ENCODE measurements around the gene TTC39C.
"Not testable (repeated sequence)": the region's sequence is repeated elsewhere in the genome, so short reads cannot be mapped to it uniquely, and the experiment has no call there.

TTC39C gene

DNA sequence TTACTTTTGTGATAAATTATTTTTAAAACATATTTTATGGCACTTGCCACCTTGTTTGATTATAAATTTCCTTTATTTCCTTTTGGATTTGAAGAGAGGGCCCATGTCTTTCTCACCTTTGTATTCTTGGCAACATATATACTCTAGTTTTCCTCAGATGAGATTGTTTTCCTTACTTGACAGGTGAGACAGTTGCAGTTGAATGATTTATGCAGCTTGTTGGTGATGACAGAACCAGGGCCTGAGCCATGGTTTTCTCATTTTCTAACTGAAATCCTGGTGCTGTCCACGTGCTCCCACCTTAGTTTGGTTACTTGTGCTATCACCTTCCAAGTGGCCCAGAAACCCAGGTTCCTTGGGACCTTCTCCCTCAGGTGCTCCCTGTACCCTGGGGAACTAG, 58.2 kb downstream of the TTC39C start:
- no peak overlapping the region for H3K4me3 ChIP-seq (ENCODE audit: low read length)
- no peak for DNase-seq (ENCODE audit: low read depth, low spot score)

DNA sequence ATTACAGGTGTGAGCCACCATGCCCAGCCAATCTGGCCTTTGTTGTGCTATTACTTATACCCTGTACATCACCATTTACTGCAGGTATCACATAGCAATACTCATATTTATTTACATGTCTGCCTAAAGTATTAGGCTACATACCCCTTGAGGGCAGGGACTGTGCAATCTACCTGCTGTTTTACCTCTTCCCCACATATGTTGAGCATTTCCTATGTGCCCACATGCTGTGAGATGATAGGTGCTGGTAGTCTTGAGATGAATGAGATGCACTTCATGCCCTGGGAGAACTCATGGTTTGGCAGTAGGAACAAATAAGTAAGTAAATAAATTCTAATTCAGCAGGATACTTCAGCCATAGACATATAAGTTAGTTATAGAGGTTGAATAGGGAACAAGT, 59.2 kb downstream of the TTC39C start:
- no peak overlapping the region for H3K4me3 ChIP-seq (ENCODE audit: low read length)
- no peak for DNase-seq (ENCODE audit: low read depth, low spot score)

DNA sequence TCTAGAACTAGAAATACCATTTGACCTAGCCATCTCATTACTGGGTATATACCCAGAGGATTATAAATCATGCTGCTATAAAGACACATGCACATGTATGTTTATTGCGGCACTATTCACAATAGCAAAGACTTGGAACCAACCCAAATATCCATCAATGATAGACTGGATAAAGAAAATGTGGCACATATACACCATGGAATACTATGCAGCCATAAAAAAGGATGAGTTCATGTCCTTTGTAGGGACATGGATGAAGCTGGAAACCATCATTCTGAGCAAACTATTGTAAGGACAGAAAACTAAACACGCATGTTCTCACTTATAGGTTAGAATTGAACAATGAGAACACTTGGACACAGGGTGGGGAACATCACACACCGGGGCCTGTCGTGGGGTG, 60.2 kb downstream of the TTC39C start:
- H3K4me3 ChIP-seq (ENCODE audit: low read length); DNase-seq (ENCODE audit: low read depth, low spot score): not testable (repeated sequence)

DNA sequence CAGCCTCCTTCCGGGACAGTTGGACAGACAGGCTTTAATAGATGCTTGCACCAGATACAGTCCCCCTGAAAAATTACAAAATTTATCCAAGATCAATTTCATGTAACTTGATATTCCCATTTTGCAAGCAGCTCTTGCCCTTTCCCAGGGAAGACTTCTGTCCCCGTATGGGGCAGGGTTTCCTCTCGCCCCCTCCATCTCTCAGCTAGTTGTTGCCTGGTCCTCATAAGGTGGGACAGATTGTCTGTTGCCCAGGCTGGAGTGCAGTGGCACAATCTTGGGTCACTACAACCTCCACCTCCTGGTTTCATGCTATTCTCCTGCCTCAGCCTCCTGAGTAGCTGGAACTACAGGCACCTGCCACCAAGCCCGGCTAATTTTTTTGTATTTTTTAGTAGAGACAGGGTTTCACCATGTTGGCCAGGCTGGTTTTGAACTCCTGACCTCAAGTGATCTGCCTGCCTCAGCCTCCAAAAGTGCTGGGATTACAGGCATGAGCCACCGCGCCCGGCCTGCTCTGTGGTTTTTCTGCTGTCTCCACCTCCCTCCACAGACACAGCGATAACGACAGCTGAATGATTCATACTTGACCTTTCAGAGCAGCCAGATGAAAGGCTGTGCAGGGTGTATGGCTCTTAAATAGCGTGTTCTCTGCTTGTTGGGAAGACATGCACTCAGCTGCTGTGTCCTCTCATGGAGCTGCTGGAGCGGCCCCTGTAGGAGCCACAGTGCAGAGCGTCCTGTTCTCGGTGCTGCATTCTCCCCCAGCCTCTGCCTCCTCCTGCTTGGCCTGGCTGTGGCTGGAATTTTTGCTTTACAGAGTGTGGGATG, 61.4 kb downstream of the TTC39C start:
- peak; percentile 37 for DNase-seq (ENCODE audit: low read depth, low spot score)
- no peak overlapping the region for H3K4me3 ChIP-seq (ENCODE audit: low read length)

DNA sequence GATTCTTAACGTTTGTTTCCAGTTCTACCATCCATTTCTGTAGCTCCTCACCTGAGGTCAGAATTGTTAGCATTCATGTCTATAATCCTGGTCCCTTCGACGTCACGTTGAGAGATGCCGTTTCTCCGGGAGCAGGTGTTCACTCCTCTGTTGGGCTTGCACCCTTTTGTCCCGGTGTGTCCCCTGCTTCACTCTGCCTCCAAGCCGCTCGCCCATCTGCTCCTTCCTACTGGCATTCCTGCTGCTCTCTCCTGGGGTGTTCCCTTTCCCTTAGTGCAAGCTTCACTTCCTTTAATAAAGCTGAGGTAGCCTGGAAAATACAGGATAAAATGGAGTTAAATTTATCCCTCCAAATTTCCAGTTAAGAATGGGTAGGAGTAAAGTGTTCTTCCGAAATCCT, 62.4 kb downstream of the TTC39C start:
- no peak overlapping the region for H3K4me3 ChIP-seq (ENCODE audit: low read length)
- no peak for DNase-seq (ENCODE audit: low read depth, low spot score)

DNA sequence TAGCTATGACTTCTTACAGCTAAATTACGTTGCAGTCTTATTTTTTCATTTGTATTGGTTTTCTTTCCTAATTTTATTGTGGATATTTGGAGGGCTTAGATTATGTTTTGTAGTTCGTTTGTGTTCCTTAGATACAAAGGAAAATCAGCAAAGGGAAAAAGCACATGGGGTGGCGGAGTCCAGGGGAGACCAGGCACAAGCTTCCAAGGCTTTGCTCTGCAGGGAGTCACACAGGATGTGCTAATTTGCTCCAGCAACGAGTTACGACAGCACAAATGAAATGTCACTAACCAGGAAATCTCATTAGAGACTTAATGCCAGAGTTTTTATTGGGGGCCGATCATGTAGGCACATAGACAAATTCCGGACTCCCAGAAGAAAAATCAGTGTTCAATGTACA, 63.8 kb downstream of the TTC39C start:
- no peak overlapping the region for H3K4me3 ChIP-seq (ENCODE audit: low read length)
- DNase-seq (ENCODE audit: low read depth, low spot score), result no peak

DNA sequence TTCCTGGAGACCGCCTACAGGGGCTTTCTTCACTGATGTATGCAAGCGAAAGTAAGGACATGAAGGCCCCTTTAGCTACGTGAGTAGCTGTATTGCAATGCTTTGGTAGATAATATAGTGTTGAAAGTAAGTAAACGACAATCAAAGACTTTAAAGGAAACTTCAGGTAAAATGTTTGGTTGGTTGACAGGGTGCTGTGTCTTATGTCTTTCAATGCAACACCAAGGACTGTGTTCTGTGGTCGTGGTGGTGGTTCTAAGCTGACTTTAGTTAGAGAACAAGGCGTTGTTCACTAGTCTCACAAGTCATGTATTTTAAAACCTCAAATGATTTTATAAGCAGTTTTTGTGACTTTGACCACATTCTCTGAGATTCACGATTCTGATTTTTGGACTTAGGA, 66.3 kb downstream of the TTC39C start:
- DNase-seq (ENCODE audit: low read depth, low spot score), result no peak
- no peak overlapping the region for H3K4me3 ChIP-seq (ENCODE audit: low read length)

DNA sequence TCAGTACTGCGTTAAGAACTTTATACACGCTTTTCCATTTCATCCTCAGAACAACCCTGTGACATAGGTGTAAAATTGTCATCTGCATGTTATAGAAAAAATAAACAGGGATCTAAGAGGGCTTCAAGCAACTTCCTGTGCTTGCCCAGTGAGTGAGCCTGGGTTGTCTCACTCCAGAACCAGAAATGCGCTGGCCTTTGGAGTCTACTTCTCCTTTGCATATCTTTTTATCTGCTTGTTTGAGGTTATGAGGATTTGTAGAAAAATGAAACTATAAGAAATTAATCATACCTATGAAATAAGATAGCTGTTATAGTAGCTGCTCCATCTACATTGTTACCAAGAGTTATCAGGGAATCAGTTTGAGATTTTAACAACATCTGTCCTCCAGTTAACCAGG, 69.0 kb downstream of the TTC39C start:
- H3K4me3 ChIP-seq (ENCODE audit: low read length), result no peak overlapping the region
- DNase-seq (ENCODE audit: low read depth, low spot score), result no peak

DNA sequence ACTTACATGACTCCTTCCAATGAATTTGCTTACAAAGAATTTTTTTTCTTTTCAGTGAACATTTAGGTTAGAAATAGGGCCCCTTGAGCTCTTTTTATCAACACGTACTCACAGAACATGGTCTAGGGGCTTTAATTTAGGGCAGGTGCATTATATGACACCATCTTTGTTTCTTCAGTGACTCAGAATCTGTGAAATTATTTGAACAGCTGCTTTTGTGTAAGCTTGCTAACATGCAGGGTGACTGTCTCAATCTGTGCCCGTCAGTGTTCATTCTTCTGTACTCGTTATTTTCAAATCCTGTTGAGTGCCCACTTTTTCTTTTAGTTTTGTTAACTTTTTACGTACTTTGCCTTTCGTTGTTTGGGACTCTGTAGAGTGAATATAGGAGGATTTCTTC, 71.5 kb downstream of the TTC39C start:
- no peak for DNase-seq (ENCODE audit: low read depth, low spot score)
- no peak overlapping the region for H3K4me3 ChIP-seq (ENCODE audit: low read length)

DNA sequence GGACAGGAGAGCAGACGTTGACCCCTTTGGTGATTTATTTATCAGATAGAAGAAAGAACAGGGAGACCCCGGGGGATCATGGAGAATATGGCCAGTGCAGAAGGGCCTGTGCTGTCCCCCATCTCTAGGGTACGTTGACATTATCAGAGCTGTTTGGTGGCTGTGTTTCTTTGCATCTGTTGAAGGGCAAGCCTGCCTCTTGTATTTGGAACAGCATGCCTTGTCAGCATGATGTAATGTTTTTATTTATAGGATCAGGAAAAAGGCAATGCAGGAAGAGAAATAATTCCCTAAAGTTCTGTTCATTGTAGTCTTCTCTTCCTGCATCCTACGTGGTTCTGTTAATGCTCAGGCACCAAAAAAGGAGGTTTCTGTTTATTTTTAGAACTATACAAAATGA, 74.5 kb downstream of the TTC39C start:
- H3K4me3 ChIP-seq (ENCODE audit: low read length), result no peak overlapping the region
- no peak for DNase-seq (ENCODE audit: low read depth, low spot score)

DNA sequence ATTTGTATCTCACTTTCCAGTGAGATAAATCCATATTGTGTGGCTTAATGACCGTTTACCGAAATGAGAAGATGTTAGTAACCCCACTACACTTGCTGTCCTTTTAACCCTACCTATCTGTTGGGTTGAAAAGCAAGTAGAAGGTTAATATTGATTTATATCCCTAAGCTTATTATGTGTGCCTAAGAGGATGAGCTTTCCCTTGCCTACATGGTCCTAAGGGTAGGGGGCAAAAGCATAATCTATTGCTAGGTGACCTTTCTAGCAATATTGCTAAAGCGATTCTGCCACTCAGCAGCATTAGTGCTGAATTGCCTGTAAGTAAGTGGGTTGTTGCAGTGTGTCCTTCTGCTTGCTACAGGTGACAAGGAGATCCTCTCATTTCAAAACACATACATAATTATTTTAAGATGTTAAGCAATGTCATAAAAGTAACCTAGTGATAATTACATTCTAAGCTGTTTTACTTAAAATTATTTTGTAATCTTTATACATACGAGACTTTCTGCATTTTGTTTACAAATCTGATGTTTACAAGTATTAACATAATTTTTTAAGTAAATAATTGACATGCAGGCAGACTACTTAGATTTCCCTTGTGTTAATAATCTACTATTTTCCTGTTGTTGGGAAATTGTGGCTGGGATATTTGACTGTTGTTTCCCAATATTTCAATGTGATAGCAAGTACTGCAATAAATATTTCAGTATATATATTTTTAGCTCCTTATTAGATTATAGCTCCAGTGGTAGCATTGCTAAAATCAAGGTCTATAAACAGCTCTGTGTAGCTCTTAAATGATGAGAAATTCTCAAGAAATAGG, 75.2 kb downstream of the TTC39C start:
- DNase-seq (ENCODE audit: low read depth, low spot score), result no peak
- no peak overlapping the region for H3K4me3 ChIP-seq (ENCODE audit: low read length)

DNA sequence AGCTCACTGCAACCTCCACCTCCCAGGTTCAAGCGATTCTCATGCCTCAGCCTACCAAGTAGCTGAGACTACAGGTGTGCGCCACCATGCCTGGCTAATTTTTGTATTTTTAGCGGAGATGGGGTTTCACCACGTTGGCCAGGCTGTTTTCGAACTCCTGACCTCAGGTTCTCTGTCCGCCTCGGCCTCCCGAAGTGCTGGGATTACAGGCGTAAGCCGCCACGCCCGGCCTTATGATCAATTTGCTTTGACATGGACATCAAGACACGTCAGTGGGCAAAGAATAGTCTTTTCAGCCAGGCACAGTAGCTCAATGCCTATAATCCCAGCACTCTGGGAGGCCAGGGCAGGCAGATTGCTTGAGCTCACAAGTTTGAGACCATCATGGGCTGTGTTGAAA, 76.3 kb downstream of the TTC39C start:
- H3K4me3 ChIP-seq (ENCODE audit: low read length), result no peak overlapping the region

DNA sequence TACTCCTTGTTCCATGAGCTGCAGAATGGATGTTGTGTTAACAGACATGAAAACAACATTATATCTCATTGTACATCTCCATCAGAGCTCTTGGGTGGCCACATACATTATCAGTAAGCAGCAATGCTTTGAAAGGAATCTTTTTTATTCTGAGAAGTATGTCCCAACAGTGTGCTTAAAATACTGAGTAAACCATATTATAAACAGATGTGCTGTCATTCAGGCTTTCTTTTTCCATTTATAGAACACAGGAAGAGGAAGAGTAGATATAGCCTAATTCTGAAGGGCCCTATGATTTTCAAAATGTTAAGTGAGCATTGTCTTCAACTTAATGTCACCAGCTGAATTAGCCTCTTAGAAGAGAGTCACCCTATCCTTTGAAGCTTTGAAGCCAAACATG, 80.0 kb downstream of the TTC39C start:
- DNase-seq (ENCODE audit: low read depth, low spot score), result no peak
- H3K4me3 ChIP-seq (ENCODE audit: low read length), result no peak overlapping the region

More for the DNA sequence above, 76.3 kb downstream of the TTC39C start:
- no peak for DNase-seq (ENCODE audit: low read depth, low spot score)

DNA sequence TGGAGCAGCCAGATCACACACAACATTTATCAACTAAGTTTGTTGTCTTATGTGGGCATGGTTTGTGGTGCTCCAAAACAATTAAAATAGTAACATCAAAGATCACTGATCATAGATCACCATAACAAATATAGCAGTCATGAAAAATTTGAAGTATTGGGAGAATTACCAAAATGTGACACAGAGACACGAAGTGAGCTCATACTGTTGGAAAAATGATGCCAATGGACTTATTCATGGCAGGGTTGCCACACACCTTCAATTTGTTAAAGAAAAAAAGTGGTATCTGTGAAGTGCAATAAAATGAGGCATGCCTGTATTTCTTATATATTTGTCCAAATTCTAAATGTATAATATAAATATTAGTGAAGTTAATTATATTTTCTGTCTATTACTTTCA, 81.4 kb downstream of the TTC39C start:
- H3K4me3 ChIP-seq (ENCODE audit: low read length), result no peak overlapping the region
- DNase-seq (ENCODE audit: low read depth, low spot score), result no peak

DNA sequence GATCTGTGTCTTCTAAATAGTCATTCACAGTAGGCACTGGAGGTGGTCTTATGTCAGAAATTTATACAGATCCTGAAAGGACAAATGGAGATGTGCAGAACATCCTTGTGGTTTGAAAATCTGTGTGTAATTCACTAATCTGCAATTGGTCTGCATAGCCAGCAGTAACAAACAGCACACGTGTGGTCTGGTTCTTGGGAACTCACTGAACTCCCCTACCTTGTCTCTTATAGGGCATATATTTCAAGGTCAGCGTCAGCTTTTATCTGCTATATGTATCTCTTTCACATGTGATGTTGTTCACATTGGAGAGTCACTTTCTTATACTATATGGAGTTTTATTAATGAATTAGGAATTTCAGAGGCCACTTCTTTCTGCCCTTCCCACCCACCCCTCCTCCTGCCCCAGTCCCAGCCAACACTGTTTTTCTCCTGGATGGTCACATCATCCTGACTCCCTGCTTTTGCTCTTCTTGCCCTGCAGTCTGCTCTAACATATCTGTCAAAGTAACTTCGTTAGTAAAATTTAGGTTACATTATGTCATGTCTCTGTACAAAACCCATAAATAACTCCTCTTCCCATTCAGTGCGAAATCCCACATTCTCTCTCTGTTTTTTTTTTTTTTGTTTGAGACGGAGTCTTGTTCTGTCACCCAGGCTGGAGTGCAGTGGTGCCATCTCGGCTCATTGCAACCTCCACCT, 88.9 kb downstream of the TTC39C start:
- no peak for DNase-seq (ENCODE audit: low read depth, low spot score)

DNA sequence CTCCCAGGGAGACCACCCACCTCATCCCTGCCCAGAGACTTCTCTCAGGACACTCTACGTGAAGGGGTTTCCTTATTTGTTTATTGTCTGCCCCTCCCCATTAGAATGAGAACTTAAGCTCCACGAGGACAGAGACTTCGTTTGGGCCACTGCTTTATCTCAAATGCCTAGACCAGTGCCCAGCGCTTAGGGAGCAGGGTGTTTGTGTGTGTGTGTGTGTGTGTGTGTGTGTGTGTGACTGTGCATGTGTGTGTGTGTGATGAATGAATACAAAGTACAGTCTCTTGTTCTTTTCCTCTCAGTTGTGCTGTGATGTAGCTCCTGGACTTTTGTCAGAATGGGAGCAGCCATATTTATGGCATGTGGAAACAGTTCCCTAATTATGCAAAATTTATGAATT, 89.9 kb downstream of the TTC39C start:
- no peak for DNase-seq (ENCODE audit: low read depth, low spot score)
- H3K4me3 ChIP-seq (ENCODE audit: low read length), result no peak overlapping the region

More for the DNA sequence above, 88.9 kb downstream of the TTC39C start:
- no peak overlapping the region for H3K4me3 ChIP-seq (ENCODE audit: low read length)

DNA sequence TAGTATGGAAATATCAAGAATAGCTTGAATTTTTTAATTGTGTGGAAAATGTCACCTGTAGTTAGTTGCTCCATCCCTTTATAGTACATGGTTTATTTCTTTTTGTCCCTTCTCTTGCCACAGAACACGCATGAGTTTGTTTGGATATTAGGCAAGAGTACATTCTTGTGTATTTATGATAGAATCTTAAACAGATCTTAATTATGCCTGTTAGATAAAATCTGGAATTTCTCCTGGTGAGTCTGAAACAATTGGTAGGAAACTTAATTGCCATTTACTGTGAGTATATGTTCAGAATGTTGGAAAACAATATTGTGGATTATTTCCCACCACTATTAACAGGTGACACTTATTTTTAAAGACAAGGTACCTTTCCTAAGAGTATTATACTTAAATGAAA, 94.1 kb downstream of the TTC39C start:
- no peak overlapping the region for H3K4me3 ChIP-seq (ENCODE audit: low read length)
- DNase-seq (ENCODE audit: low read depth, low spot score), result no peak

DNA sequence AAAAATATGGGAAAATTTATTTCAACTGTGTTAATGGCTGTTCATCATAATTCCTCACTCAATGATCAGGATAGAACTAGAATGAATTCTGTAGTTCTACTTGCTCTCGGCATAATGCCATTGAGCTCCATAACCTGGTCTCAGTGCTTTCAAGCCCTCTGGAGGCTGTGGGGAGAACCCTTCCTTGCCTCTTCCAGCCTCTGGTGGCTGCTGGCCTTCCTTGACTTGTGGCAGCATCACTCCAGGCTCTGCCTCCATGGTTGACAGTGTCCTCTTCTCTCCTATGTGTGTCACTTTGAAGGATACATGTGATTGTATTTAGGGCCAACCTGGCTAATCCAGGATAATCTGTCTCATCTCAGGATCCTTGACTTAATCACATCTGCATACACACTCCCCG, 97.4 kb downstream of the TTC39C start:
- no peak for DNase-seq (ENCODE audit: low read depth, low spot score)

DNA sequence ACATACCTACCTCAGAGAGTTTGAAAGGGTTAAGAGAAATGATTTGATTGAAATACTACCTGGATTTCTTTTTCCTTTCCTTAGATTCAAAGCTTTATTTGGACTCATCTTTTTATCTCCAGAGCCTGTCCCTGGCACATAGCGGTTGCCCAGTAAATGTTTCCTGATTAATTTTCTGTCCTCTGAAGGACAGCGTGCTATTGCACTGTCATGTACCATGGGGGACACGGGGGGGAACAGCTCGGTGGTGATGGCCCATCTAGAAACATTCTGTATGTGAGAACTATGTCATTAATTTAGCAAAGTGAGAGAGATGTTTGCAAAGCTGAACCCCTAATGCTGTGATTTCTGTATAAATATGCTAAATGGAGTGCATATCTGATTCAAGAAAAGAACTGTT, 97.9 kb downstream of the TTC39C start:
- no peak for DNase-seq (ENCODE audit: low read depth, low spot score)
- no peak overlapping the region for H3K4me3 ChIP-seq (ENCODE audit: low read length)

More for the DNA sequence above, 97.4 kb downstream of the TTC39C start:
- H3K4me3 ChIP-seq (ENCODE audit: low read length), result no peak overlapping the region

Measured in Jurkat, Clone E6-1 (cell line).